Peyer's patch (tissue), 4 donors: ENCODE results near the gene CFDP1.

Experiments used
- CTCF ChIP-seq, 6 experiments: fragments of 450-650 bp in 4 of 6; fragments of 200-600 bp in 2 of 6; sonication (generic) in 1 of 6; IDR thresholded peaks; one replicate each; pipeline ENCODE4 v1.5.1; 2017 to 2019; ENCODE audit warnings: antibody characterized with exemption in 6 of 6, mild to moderate bottlenecking in 3 of 6, moderate library complexity in 1 of 6
- POLR2A ChIP-seq, 2 donors: fragments of 450-650 bp; IDR thresholded peaks; one replicate each; pipeline ENCODE4 v1.5.1; 2017; ENCODE audit warnings: antibody characterized with exemption in 2 of 2, mild to moderate bottlenecking in 2 of 2, moderate library complexity in 2 of 2

- TF ChIP-seq CTCF (IDR thresholded peaks at IDR 0.05) = no peak
- TF ChIP-seq POLR2A (IDR thresholded peaks at IDR 0.05) = no peak
These were observed 87.6 kb downstream of the CFDP1 start for GRCh38 chr16:75345711-75346110.
